Activated CD4-positive, alpha-beta T cell treated with anti-CD3 and anti-CD28 coated beads, Interleukin-2, amount 10 ng/mL, durations not matched to agents 7 days and 5 days (primary cell): ENCODE results near the gene TAX1BP1. TPM values are rescaled to one million over a fixed set of nuclear protein-coding genes. Genes with fewer than 3 reads are reported as not detected.

ENCODE experiments used
- CTCF ChIA-PET: fragments of 350-600 bp; sonication (Branson Sonifier 250); formaldehyde crosslinking; loops from one replicate; lab custom pipeline; 2021; ENCODE audit warnings: antibody characterized with exemption; lab: Charles Lee
- POLR2A ChIA-PET: fragments of 350-600 bp; sonication (Branson Sonifier 250); formaldehyde crosslinking; loops from one replicate; lab custom pipeline; 2021; ENCODE audit warnings: antibody characterized with exemption; lab: Charles Lee
- DNase-seq: peaks from one replicate; pipeline ENCODE4 v3.0.0-alpha.2; 2020
- H3K27ac Mint-ChIP-seq: one replicate; pipeline ENCODE4 v1.8.0; 2021; ENCODE audit warnings: mild to moderate bottlenecking, moderate library complexity, mixed read lengths
- H3K27me3 Mint-ChIP-seq: one replicate; pipeline ENCODE4 v1.8.0; 2021; ENCODE audit warnings: mixed read lengths
- H3K36me3 Mint-ChIP-seq: one replicate; pipeline ENCODE4 v1.8.0; 2021; ENCODE audit warnings: low read depth, mixed read lengths
- H3K4me1 Mint-ChIP-seq: one replicate; pipeline ENCODE4 v1.8.0; 2021; ENCODE audit warnings: mixed read lengths
- H3K4me3 Mint-ChIP-seq: one replicate; pipeline ENCODE4 v1.8.0; 2021; ENCODE audit warnings: mild to moderate bottlenecking, moderate library complexity, mixed read lengths
- H3K9me3 Mint-ChIP-seq: one replicate; pipeline ENCODE4 v1.8.0; 2021; ENCODE audit warnings: mixed read lengths
- total RNA-seq, 2 experiments: library from RNA; stranded (reverse); gene quantifications; one replicate each; pipeline ENCODE4 v1.2.3, GENCODE V29; 2021

The TAX1BP1 gene
- total RNA-seq, 2 experiments from 2014 or later = 58.8 to 65.1 TPM

GRCh38 chr7:27799212-27799611 is 59.2 kb downstream of the TAX1BP1 start:
- Mint-ChIP-seq H3K27me3 (no peaks in the 10 kb centered on the region), H3K4me3 (no peak overlapping the region), H3K27ac (no peak overlapping the region), H3K36me3 (peaks cover 21% of the 10 kb centered on the region), H3K4me1 (no peaks in the 10 kb centered on the region), H3K9me3 (no peaks in the 10 kb centered on the region)
- ChIA-PET CTCF (no interaction called here), POLR2A (interaction anchor here (0.6 kb wide), 1 partner anchor 92 kb away, joined by 3 read pairs; no protein-coding TSS in a partner anchor)
- no peak for DNase-seq

GRCh38 chr7:27802999-27803398 is 63.0 kb downstream of the TAX1BP1 start:
- Mint-ChIP-seq H3K9me3 (no peaks in the 10 kb centered on the region), H3K4me3 (no peak overlapping the region), H3K27ac (no peak overlapping the region), H3K36me3 (peaks cover 10% of the 10 kb centered on the region), H3K4me1 (no peaks in the 10 kb centered on the region), H3K27me3 (no peaks in the 10 kb centered on the region)
- POLR2A ChIA-PET = no interaction called here
- DNase-seq = no peak
- CTCF ChIA-PET = no interaction called here

GRCh38 chr7:27804139-27804538 is 64.2 kb downstream of the TAX1BP1 start:
- ChIA-PET CTCF (no interaction called here), POLR2A (no interaction called here)
- no peak overlapping the region for H3K4me3 Mint-ChIP-seq
- no peak for DNase-seq
- H3K4me1 Mint-ChIP-seq = no peaks in the 10 kb centered on the region
- H3K27me3 Mint-ChIP-seq = no peaks in the 10 kb centered on the region
- no peaks in the 10 kb centered on the region for H3K9me3 Mint-ChIP-seq
- peaks cover 10% of the 10 kb centered on the region for H3K36me3 Mint-ChIP-seq
- H3K27ac Mint-ChIP-seq = no peak overlapping the region

- CTCF ChIA-PET = interaction anchor here (1.2 kb wide), 1 partner anchor 12 kb away, joined by 3 read pairs; no protein-coding TSS in a partner anchor
- POLR2A ChIA-PET = no interaction called here
- Mint-ChIP-seq H3K36me3 (peaks cover 1% of the 10 kb centered on the region), H3K27ac (no peak overlapping the region), H3K4me3 (no peak overlapping the region), H3K27me3 (no peaks in the 10 kb centered on the region), H3K9me3 (no peaks in the 10 kb centered on the region), H3K4me1 (no peaks in the 10 kb centered on the region)
- DNase-seq = no peak
Measured at GRCh38 chr7:27808626-27809025, 68.7 kb downstream of the TAX1BP1 start.

GRCh38 chr7:27810186-27810585 is 70.2 kb downstream of the TAX1BP1 start:
- Mint-ChIP-seq H3K27ac (no peak overlapping the region), H3K4me3 (no peak overlapping the region), H3K36me3 (peaks cover 7% of the 10 kb centered on the region), H3K27me3 (no peaks in the 10 kb centered on the region), H3K9me3 (no peaks in the 10 kb centered on the region), H3K4me1 (no peaks in the 10 kb centered on the region)
- POLR2A ChIA-PET = no interaction called here
- no peak for DNase-seq
- CTCF ChIA-PET = no interaction called here

- H3K4me1 Mint-ChIP-seq = no peaks in the 10 kb centered on the region
- no peaks in the 10 kb centered on the region for H3K27me3 Mint-ChIP-seq
- H3K36me3 Mint-ChIP-seq = peaks cover 7% of the 10 kb centered on the region
- no peak overlapping the region for H3K27ac Mint-ChIP-seq
- DNase-seq = no peak
- CTCF ChIA-PET = interaction anchor here (1.5 kb wide), 1 partner anchor 48 kb away, joined by 6 read pairs; no protein-coding TSS in a partner anchor
- no peak overlapping the region for H3K4me3 Mint-ChIP-seq
- no peaks in the 10 kb centered on the region for H3K9me3 Mint-ChIP-seq
- POLR2A ChIA-PET = no interaction called here
Measured at GRCh38 chr7:27812706-27813105, 72.7 kb downstream of the TAX1BP1 start.

GRCh38 chr7:27822245-27822644 is 82.3 kb downstream of the TAX1BP1 start:
- H3K4me3 Mint-ChIP-seq = no peak overlapping the region
- no peaks in the 10 kb centered on the region for H3K9me3 Mint-ChIP-seq
- DNase-seq = no peak
- no peaks in the 10 kb centered on the region for H3K4me1 Mint-ChIP-seq
- ChIA-PET POLR2A (no interaction called here), CTCF (no interaction called here)
- H3K27ac Mint-ChIP-seq = no peak overlapping the region
- H3K36me3 Mint-ChIP-seq = peaks cover 17% of the 10 kb centered on the region
- no peaks in the 10 kb centered on the region for H3K27me3 Mint-ChIP-seq

- no peak for DNase-seq
- CTCF ChIA-PET = interaction anchor here (1.4 kb wide), 1 partner anchor 29 kb away, joined by 3 read pairs; no protein-coding TSS in a partner anchor
- H3K27ac Mint-ChIP-seq = no peak overlapping the region
- POLR2A ChIA-PET = no interaction called here
- no peak overlapping the region for H3K4me3 Mint-ChIP-seq
- H3K4me1 Mint-ChIP-seq = no peaks in the 10 kb centered on the region
- peaks cover 5% of the 10 kb centered on the region for H3K36me3 Mint-ChIP-seq
- H3K27me3 Mint-ChIP-seq = no peaks in the 10 kb centered on the region
- H3K9me3 Mint-ChIP-seq = no peaks in the 10 kb centered on the region
Measured at GRCh38 chr7:27825891-27826290, 85.9 kb downstream of the TAX1BP1 start.

- Mint-ChIP-seq H3K4me1 (no peaks in the 10 kb centered on the region), H3K36me3 (peaks cover 5% of the 10 kb centered on the region), H3K9me3 (no peaks in the 10 kb centered on the region), H3K4me3 (no peak overlapping the region), H3K27me3 (no peaks in the 10 kb centered on the region), H3K27ac (no peak overlapping the region)
- DNase-seq = no peak
- ChIA-PET CTCF (interaction anchor here (1.0 kb wide), 1 partner anchor 14 kb away, joined by 3 read pairs; no protein-coding TSS in a partner anchor), POLR2A (no interaction called here)
Measured at GRCh38 chr7:27826357-27826756, 86.4 kb downstream of the TAX1BP1 start.

- H3K4me3 Mint-ChIP-seq = no peak overlapping the region
- peaks cover 5% of the 10 kb centered on the region for H3K36me3 Mint-ChIP-seq
- no peaks in the 10 kb centered on the region for H3K9me3 Mint-ChIP-seq
- H3K27ac Mint-ChIP-seq = no peak overlapping the region
- ChIA-PET CTCF (interaction anchor here (1.1 kb wide), 1 partner anchor 10 kb away, joined by 3 read pairs; no protein-coding TSS in a partner anchor), POLR2A (no interaction called here)
- H3K4me1 Mint-ChIP-seq = no peaks in the 10 kb centered on the region
- H3K27me3 Mint-ChIP-seq = no peaks in the 10 kb centered on the region
- DNase-seq = no peak
Measured at GRCh38 chr7:27834179-27834921, 94.4 kb downstream of the TAX1BP1 start.

GRCh38 chr7:27835376-27835775 is 95.4 kb downstream of the TAX1BP1 start:
- no peak overlapping the region for H3K27ac Mint-ChIP-seq
- H3K27me3 Mint-ChIP-seq = no peaks in the 10 kb centered on the region
- POLR2A ChIA-PET = no interaction called here
- H3K4me1 Mint-ChIP-seq = peaks cover 2% of the 10 kb centered on the region
- CTCF ChIA-PET = interaction anchor here (1.6 kb wide), 1 partner anchor 19 kb away, joined by 3 read pairs; no protein-coding TSS in a partner anchor
- DNase-seq = no peak
- peaks cover 5% of the 10 kb centered on the region for H3K36me3 Mint-ChIP-seq
- no peak overlapping the region for H3K4me3 Mint-ChIP-seq
- no peaks in the 10 kb centered on the region for H3K9me3 Mint-ChIP-seq

- CTCF ChIA-PET = no interaction called here
- no peaks in the 10 kb centered on the region for H3K9me3 Mint-ChIP-seq
- no peak overlapping the region for H3K4me3 Mint-ChIP-seq
- H3K4me1 Mint-ChIP-seq = peaks cover 6% of the 10 kb centered on the region
- POLR2A ChIA-PET = no interaction called here
- DNase-seq = no peak
- no peak overlapping the region for H3K27ac Mint-ChIP-seq
- peaks cover 5% of the 10 kb centered on the region for H3K36me3 Mint-ChIP-seq
- H3K27me3 Mint-ChIP-seq = no peaks in the 10 kb centered on the region
Measured at GRCh38 chr7:27836536-27836935, 96.6 kb downstream of the TAX1BP1 start.

GRCh38 chr7:27839099-27839498 is 99.1 kb downstream of the TAX1BP1 start:
- Mint-ChIP-seq H3K9me3 (no peaks in the 10 kb centered on the region), H3K27ac (no peak overlapping the region), H3K4me3 (no peak overlapping the region), H3K27me3 (no peaks in the 10 kb centered on the region), H3K4me1 (peaks cover 6% of the 10 kb centered on the region), H3K36me3 (peaks cover 2% of the 10 kb centered on the region)
- ChIA-PET CTCF (interaction anchor here (0.6 kb wide), 1 partner anchor 31 kb away, joined by 3 read pairs; no protein-coding TSS in a partner anchor), POLR2A (no interaction called here)
- no peak for DNase-seq
